Fibroblast of pulmonary artery (primary cell): Measurements from ENCODE around the gene TSR2.
A peak's percentile ranks its signal among the peaks of the same experiment; 100 is the strongest.

ENCODE experiments used
- DNase-seq: peaks from one replicate; pipeline ENCODE4 v3.0.0-alpha.2; 2010; ENCODE audit warnings: low read depth
- H3K4me3 ChIP-seq: replicated peaks from 2 replicates; pipeline ENCODE4 v1.5.1; 2011; ENCODE audit warnings: low read depth, mild to moderate bottlenecking, control low read depth, low read length, moderate library complexity
- CTCF ChIP-seq: IDR thresholded peaks from 2 replicates; pipeline ENCODE4 v1.5.1; 2011; ENCODE audit warnings: mild to moderate bottlenecking, control low read depth, low read length, inconsistent platforms; ENCODE audit errors: missing control alignments

The TSR2 gene

DNA sequence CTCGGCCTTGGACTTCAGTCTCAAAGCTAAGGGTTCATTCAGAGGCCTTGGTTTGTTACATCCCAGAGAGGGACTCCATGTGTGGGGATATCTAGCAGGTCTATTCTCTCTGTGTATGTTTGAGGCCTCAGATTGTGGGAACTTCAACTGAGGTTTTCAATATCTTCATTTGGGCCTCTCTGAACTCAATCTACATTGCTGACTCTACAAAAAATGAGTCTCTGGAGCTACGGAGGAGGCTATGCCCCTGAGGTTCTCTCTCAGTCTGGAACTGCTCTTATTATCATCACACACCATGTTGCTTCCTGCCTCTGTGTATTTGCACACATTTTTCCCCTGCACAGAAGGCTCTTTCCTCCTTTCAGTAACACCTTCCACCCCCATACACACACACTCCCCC, 5.1 kb upstream of the TSR2 start:
- H3K4me3 ChIP-seq: no peak overlapping the region
- no peak for DNase-seq
- TF ChIP-seq CTCF: no peak

GRCh38 chrX:54442790-54443189, 2.6 kb downstream of the TSR2 start:
- no peak overlapping the region for H3K4me3 ChIP-seq
- no peak for TF ChIP-seq CTCF
- DNase-seq: no peak

- no peak for DNase-seq
- TF ChIP-seq CTCF: no peak
- no peak overlapping the region for H3K4me3 ChIP-seq
Measured at GRCh38 chrX:54444752-54445151, 4.5 kb downstream of the TSR2 start.

DNA sequence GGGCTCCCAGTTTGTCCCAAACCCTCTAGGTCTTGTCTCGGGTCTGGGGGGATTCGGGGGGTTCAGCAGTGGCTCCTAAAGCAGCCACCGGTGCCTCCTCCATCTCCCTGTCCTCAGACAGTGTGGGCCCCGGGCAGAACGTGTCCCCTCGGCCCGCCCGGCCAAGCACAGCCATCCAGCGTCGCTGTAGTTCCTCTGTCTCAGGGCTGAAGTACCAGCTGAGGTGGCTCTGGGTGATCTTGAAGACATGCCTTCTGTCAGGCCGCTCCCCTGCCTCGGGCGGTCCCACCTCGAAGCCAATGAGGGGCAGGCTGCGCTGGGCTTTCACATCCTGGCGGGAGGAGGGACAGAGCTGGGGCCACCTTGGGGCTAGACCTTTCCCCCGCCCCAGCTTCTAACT, 5.9 kb downstream of the TSR2 start:
- H3K4me3 ChIP-seq: no peak overlapping the region

DNA sequence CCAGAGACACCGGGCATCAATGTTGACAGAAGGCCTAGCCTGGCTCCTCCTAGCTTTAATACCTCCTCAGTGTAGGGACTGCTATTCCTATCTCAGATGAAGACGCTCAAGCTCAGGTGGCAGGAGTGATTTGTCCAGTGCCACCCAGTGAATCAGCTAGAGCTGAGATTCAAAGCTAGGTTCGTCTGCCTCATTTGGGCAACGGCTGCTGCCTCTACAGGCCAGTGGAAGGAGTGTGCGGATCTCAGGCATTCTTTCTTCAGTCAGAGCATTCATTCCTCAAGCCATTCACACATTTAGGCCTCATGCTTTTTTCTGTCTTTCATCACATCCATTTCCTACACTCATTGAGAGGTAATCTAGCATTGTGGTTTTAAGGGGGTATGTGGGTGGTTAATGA, 7.3 kb downstream of the TSR2 start:
- peak; percentile 13 for DNase-seq
- no peak overlapping the region for H3K4me3 ChIP-seq
- peak; percentile 12 for TF ChIP-seq CTCF

More for the DNA sequence above, 5.9 kb downstream of the TSR2 start:
- TF ChIP-seq CTCF: no peak
- DNase-seq: no peak

DNA sequence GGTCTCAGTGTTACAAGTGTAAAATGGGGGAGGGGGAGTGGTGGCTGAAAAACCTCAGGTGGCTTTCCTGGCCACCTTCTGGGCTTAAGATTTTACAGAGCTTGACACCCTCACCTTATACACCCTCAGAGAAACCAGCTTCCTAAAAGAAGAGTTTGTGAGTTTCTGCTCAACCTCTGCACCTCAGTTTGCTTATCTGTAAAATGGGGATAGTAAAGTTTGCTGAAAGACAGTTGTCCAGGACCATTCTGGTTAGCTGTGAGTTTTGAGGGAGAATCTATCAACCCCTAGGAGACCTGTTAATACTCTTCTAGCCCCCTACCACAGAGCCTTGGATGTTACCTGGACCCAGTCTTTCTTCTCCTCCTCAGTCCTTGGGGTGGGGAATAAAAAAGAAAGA, 9.7 kb downstream of the TSR2 start:
- no peak overlapping the region for H3K4me3 ChIP-seq
- no peak for DNase-seq
- no peak for TF ChIP-seq CTCF

- peak; percentile 35 for TF ChIP-seq CTCF
- H3K4me3 ChIP-seq: no peak overlapping the region
- DNase-seq: peak; percentile 20
Measured at GRCh38 chrX:54452920-54453319, 12.7 kb downstream of the TSR2 start.
